WERI-Rb-1 (cell line): ENCODE measurements around the gene GK.

ENCODE experiments used
- DNase-seq: peaks from one replicate; pipeline ENCODE4 v3.0.0-alpha.2; 2020
- H3K27ac ChIP-seq: fragments of 250-450 bp; sonication (Bioruptor Pico); 2 replicates; pipeline ENCODE4 v1.5.1; 2020; ENCODE audit warnings: mild to moderate bottlenecking, moderate library complexity
- H3K27me3 ChIP-seq: fragments of 250-450 bp; sonication (Bioruptor Pico); 2 replicates; pipeline ENCODE4 v1.5.1; 2021; ENCODE audit warnings: mild to moderate bottlenecking, low read depth, moderate library complexity; ENCODE audit not compliant: insufficient read depth, severe bottlenecking
- H3K36me3 ChIP-seq: fragments of 250-450 bp; sonication (Bioruptor Pico); 2 replicates; pipeline ENCODE4 v1.5.1; 2020; ENCODE audit warnings: mild to moderate bottlenecking, moderate library complexity
- H3K4me3 ChIP-seq: 2 replicates; pipeline ENCODE4 v1.5.1; 2011; ENCODE audit warnings: low read depth, mild to moderate bottlenecking, control low read depth, low read length
- H3K9me3 ChIP-seq: fragments of 250-450 bp; sonication (Bioruptor Pico); 2 replicates; pipeline ENCODE4 v1.5.1; 2021; ENCODE audit warnings: mild to moderate bottlenecking, moderate library complexity; ENCODE audit not compliant: severe bottlenecking
- TF ChIP-seq, protein P1 (sequence below): IDR thresholded peaks from 2 replicates; pipeline ENCODE4 v1.5.1; 2011; ENCODE audit warnings: low read depth, mild to moderate bottlenecking, control low read depth, inconsistent platforms, low read length

Gene GK

DNA sequence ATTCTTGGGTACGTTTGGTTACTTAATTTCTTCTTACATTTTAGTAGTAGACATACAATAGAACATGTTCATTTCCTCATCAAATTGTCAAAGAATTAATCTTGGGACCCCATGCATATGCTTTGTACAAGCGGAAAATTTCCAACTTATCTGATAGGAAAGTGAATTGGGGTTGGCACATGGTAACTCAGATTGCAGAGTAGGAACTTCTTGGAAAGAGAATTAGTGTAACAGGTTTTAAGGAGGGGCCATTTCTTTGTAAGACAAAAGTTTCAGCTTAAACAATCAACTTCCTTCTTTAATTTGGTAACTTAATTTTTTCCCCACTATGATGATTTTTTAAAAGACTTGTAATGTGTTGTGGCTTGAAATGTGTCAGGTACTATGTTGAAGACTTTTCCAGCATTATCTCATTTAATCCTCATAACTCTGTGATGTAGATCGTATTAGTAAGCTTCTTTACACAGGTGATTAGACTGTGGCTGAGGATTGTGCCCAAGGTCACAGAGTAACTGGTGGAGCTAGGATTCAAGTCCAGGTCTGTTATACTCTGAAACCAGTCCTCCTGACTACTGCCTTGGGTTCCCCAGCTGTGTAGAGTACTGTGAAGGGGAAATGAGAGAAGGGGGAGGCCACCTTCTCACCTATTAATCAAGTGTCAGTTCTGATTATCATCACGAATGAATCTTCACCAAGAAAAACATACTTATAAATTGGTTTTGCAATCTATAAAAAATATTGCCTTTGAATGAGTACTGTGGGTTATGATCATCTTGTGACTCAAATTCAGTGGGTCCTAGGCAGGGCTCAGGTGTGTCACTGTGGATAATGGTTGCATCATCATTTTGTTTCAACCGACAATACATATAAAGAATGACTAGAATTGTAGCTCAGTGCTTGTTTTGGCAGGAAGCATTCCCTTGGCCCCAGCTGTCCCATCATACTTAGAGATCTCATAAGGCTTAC, 4.3 kb downstream of the GK start:
- no peak overlapping the region for H3K4me3 ChIP-seq
- no peaks in the 10 kb centered on the region for H3K9me3 ChIP-seq
- H3K36me3 ChIP-seq = no peaks in the 10 kb centered on the region
- TF ChIP-seq, protein P1, sequence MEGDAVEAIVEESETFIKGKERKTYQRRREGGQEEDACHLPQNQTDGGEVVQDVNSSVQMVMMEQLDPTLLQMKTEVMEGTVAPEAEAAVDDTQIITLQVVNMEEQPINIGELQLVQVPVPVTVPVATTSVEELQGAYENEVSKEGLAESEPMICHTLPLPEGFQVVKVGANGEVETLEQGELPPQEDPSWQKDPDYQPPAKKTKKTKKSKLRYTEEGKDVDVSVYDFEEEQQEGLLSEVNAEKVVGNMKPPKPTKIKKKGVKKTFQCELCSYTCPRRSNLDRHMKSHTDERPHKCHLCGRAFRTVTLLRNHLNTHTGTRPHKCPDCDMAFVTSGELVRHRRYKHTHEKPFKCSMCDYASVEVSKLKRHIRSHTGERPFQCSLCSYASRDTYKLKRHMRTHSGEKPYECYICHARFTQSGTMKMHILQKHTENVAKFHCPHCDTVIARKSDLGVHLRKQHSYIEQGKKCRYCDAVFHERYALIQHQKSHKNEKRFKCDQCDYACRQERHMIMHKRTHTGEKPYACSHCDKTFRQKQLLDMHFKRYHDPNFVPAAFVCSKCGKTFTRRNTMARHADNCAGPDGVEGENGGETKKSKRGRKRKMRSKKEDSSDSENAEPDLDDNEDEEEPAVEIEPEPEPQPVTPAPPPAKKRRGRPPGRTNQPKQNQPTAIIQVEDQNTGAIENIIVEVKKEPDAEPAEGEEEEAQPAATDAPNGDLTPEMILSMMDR = no peak
- DNase-seq = no peak
- peaks cover 3% of the 10 kb centered on the region for H3K27me3 ChIP-seq
- no peak overlapping the region for H3K27ac ChIP-seq

DNA sequence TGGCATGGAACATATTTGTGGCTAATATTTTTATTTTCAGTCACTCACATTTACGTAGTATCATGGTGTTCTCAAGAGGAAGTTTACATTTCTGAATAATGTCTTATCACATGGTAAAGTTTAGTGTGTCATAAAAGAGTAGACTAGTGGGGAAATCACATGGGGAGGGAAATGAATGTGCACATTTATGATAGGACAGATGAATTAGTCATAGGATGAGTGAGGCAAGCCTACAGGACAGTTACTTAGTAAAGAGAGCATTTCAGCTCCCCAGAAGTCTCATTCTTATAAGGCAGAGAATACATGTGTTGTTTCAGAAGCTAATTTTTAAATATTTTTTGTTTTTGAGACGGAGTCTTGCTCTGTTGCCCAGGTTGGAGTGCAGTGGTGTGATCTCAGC, 6.2 kb downstream of the GK start:
- no peak overlapping the region for H3K4me3 ChIP-seq
- peaks cover 3% of the 10 kb centered on the region for H3K27me3 ChIP-seq
- no peaks in the 10 kb centered on the region for H3K9me3 ChIP-seq
- no peaks in the 10 kb centered on the region for H3K36me3 ChIP-seq
- TF ChIP-seq, protein P1 = no peak
- DNase-seq = no peak
- H3K27ac ChIP-seq = no peak overlapping the region

DNA sequence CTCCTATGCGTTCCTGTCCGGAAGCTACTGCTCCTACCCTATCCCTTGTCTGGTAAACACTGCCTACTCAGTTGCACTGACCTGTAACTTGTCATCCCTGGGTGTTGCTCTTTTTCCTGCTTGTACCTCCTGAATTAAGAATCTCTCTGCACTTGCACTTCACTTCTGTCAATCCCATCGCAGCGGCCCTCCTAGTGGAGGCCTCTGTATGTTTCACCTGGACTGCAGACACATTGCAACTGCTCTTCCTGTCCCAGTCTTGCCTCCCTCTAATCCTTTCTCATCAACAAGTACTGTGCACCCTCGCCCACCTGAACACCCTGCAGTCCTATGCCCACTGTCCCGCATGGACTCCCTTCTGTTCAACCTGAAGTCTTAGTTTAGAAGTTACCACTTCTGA, 8.0 kb downstream of the GK start:
- Histone ChIP-seq H3K27ac (no peak overlapping the region), H3K36me3 (no peaks in the 10 kb centered on the region), H3K4me3 (no peak overlapping the region), H3K9me3 (no peaks in the 10 kb centered on the region), H3K27me3 (peaks cover 3% of the 10 kb centered on the region)
- no peak for DNase-seq
- TF ChIP-seq, protein P1 = no peak

DNA sequence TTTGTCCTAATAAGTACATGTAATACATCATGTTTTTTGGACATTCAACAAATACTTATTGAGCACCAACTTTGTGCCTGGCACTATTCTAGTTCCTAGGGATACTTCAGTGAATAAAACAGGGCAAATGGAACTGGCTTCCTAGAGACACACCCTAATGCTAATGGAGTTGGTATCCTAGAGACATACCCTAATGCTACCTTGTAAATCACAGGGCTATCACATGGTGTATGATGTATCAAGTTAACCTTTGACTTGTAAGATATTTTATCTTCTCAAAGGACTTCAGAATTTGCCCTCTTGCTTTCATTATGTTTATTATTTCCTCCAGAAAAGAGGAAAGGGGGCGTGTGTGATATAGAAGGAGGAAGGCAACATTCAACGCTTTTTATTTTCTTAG, 10.1 kb downstream of the GK start:
- Histone ChIP-seq H3K36me3 (no peaks in the 10 kb centered on the region), H3K27me3 (peaks cover 3% of the 10 kb centered on the region), H3K9me3 (no peaks in the 10 kb centered on the region), H3K4me3 (no peak overlapping the region), H3K27ac (no peak overlapping the region)
- TF ChIP-seq, protein P1 = no peak
- no peak for DNase-seq

DNA sequence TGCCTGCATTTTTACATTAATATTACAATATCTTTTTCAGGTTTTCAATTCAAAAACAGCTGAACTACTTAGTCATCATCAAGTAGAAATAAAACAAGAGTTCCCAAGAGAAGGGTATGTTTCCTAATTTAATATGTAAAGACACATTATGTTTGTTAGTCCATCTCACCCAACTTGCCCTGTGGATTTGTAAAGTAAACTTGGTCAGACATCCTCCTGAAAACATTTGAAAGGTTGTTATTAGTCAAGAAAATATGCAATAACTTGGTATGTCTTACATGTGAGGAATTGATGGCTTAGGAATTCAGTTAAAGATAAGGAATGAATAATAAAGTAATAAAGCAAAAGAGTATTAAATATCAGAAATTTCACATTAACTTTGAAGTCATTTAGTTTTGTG, 12.2 kb downstream of the GK start:
- Histone ChIP-seq H3K4me3 (no peak overlapping the region), H3K27me3 (no peaks in the 10 kb centered on the region), H3K9me3 (no peaks in the 10 kb centered on the region), H3K36me3 (no peaks in the 10 kb centered on the region), H3K27ac (no peak overlapping the region)
- TF ChIP-seq, protein P1 = no peak
- DNase-seq = no peak

DNA sequence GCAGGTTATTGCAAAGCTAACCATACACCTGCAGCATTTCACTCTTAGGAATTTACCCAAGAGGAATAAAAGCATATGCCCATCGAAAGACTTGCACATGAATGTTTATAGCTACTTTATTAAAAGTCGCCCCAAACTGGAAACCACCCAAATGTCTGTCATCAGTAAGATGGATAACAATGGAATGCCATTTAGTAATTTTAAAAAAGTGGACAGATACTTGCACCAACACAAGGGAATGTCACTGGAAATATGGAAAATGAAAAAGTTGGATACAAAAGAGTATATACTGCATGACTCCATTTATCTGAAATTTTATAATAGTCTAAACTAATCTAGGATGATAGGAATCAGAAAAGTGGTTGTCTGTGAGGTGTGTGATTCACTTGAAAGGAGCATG, 12.9 kb downstream of the GK start:
- Histone ChIP-seq H3K4me3 (no peak overlapping the region), H3K36me3 (no peaks in the 10 kb centered on the region), H3K9me3 (no peaks in the 10 kb centered on the region), H3K27ac (no peak overlapping the region), H3K27me3 (no peaks in the 10 kb centered on the region)
- no peak for DNase-seq
- TF ChIP-seq, protein P1 = no peak
